Measurements from ENCODE around the gene TRERF1. TPM values are rescaled to one million over a fixed set of nuclear protein-coding genes. Genes with fewer than 3 reads are reported as not detected.

Gene TRERF1
- total and polyA plus RNA-seq, 2 of the 8 experiments (the other 6 are each of a cell fraction or from before 2014, with no cell fraction given), result 10.8 to 21.5 TPM

- H2BK15ac ChIP-seq (ENCODE audit: low read length), result no peak overlapping the region
- no peak overlapping the region for H3K27ac ChIP-seq (ENCODE audit: low read depth, low read length)
- no peak for TF ChIP-seq TAF7 (optimal IDR thresholded peaks at IDR 0.05; ENCODE audit: borderline replicate concordance, low read depth, low read length)
- TF ChIP-seq YY1 (IDR thresholded peaks at IDR 0.05; ENCODE audit: low read depth, low read length), result no peak
- no peak for TF ChIP-seq NRF1 (IDR thresholded peaks at IDR 0.05; ENCODE audit: low read depth, low read length)
- no peak for TF ChIP-seq JUND (IDR thresholded peaks at IDR 0.05; ENCODE audit: low read length)
- TF ChIP-seq, protein P1, sequence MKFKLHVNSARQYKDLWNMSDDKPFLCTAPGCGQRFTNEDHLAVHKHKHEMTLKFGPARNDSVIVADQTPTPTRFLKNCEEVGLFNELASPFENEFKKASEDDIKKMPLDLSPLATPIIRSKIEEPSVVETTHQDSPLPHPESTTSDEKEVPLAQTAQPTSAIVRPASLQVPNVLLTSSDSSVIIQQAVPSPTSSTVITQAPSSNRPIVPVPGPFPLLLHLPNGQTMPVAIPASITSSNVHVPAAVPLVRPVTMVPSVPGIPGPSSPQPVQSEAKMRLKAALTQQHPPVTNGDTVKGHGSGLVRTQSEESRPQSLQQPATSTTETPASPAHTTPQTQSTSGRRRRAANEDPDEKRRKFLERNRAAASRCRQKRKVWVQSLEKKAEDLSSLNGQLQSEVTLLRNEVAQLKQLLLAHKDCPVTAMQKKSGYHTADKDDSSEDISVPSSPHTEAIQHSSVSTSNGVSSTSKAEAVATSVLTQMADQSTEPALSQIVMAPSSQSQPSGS (IDR thresholded peaks at IDR 0.05; ENCODE audit: low read length), result no peak
- no peak for TF ChIP-seq CHD2 (IDR thresholded peaks at IDR 0.05; ENCODE audit: low read length)
- no peak for TF ChIP-seq EZH2 (IDR thresholded peaks at IDR 0.05; ENCODE audit: low read depth, low read length, severe bottlenecking)
- TF ChIP-seq, protein P2, sequence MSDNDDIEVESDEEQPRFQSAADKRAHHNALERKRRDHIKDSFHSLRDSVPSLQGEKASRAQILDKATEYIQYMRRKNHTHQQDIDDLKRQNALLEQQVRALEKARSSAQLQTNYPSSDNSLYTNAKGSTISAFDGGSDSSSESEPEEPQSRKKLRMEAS (IDR thresholded peaks at IDR 0.05), result no peak
- TF ChIP-seq TAF1 (IDR thresholded peaks at IDR 0.05; ENCODE audit: low read depth, low read length), result no peak
- no peak for TF ChIP-seq ZNF274 (IDR thresholded peaks at IDR 0.05; ENCODE audit: borderline replicate concordance, extremely low read depth, low read length)
- no peaks in the 10 kb centered on the region for H3K36me3 ChIP-seq (ENCODE audit: control insufficient read depth in 2 of 4, insufficient read depth in 4 of 4, low read length in 3 of 4)
- whole genome bisulfite sequencing, 2 experiments (ENCODE audit: extremely low coverage in 1 of 2, insufficient coverage in 1 of 2, insufficient read length in 1 of 2, insufficient replicate concordance in 2 of 2, low coverage in 1 of 2, low lambda C conversion rate in 2 of 2, missing lambda C conversion rate in 1 of 2), result 91% methylated on average over 10 of the region's 10 CpGs; no CpG with 5 or more reads in 1 of the 2 experiments
- no peaks in the 10 kb centered on the region for H3K4me1 ChIP-seq (replicated peaks in 1 of 4; ENCODE audit: control insufficient read depth in 3 of 4, insufficient read depth in 4 of 4, low read length in 3 of 4)
- H2BK12ac ChIP-seq (ENCODE audit: low read depth, low read length), result no peak overlapping the region
- H2AK5ac ChIP-seq (ENCODE audit: low read depth, low read length), result no peak overlapping the region
- H3K9me3 ChIP-seq (ENCODE audit: insufficient read depth in 2 of 2, low read depth in 1 of 2, low read length in 1 of 2), result no peaks in the 10 kb centered on the region
- H2BK120ac ChIP-seq (replicated peaks; ENCODE audit: low read depth, low read length), result no peak overlapping the region
- H4K91ac ChIP-seq (replicated peaks; ENCODE audit: insufficient read length, low read length), result no peak overlapping the region
- no peak overlapping the region for H2BK20ac ChIP-seq (ENCODE audit: low read length)
- H3K18ac ChIP-seq (ENCODE audit: extremely low read depth, low read length), result no peak overlapping the region
- no peak overlapping the region for H3K4me2 ChIP-seq (ENCODE audit: insufficient read depth in 1 of 2, low read depth in 2 of 2, low read length in 2 of 2)
- H2AFZ ChIP-seq (ENCODE audit: low read length), result no peak overlapping the region
- H4K5ac ChIP-seq (ENCODE audit: insufficient read length, low read depth, low read length), result no peak overlapping the region
- no peak overlapping the region for H3K14ac ChIP-seq (ENCODE audit: insufficient read length)
- no peak overlapping the region for H2BK5ac ChIP-seq (ENCODE audit: low read depth, low read length)
- H3K23me2 ChIP-seq (ENCODE audit: low read depth, low read length), result no peaks in the 10 kb centered on the region
- H4K20me1 ChIP-seq (replicated peaks in 1 of 2; ENCODE audit: control insufficient read depth in 1 of 2, insufficient read depth in 2 of 2, low read length in 2 of 2), result peaks cover 5 to 11% of the 10 kb centered on the region in 2 experiments
- no peak overlapping the region for H4K8ac ChIP-seq (ENCODE audit: extremely low read depth, insufficient read depth, low read length)
- peaks cover 0 to 63% of the 10 kb centered on the region in 2 experiments; a peak in 3 of 4 replicates for H3K79me2 ChIP-seq (ENCODE audit: control insufficient read depth in 1 of 2, insufficient read depth in 2 of 2, low read length in 2 of 2)
- no peaks in the 10 kb centered on the region for H3K27me3 ChIP-seq (replicated peaks in 1 of 4; ENCODE audit: control insufficient read depth in 3 of 4, extremely low read depth in 1 of 4, insufficient read depth in 3 of 4, low read length in 3 of 4)
- ChIA-PET POLR2A (ENCODE audit: partially characterized antibody) (interaction anchor here (1.2 kb wide), 1 partner anchor 10 kb away, joined by 3 read pairs; no protein-coding TSS in a partner anchor), CTCF (ENCODE audit: partially characterized antibody) (interaction anchor here (0.6 to 1.0 kb wide), 3 partner anchors 10 to 53 kb away, joined by 3 to 4 read pairs (median 3); no protein-coding TSS in a partner anchor)
- no peak overlapping the region for H3K4ac ChIP-seq (replicated peaks; ENCODE audit: insufficient read length, low read depth, low read length)
- H3K23ac ChIP-seq (ENCODE audit: insufficient read length), result no peak overlapping the region
- DNase-seq (ENCODE audit: low read depth in 1 of 2, low spot score in 2 of 2) (no peak), FAIRE-seq (no peak)
- H3K9ac ChIP-seq (replicated peaks in 1 of 4; ENCODE audit: extremely low read depth in 1 of 4, low read depth in 3 of 4, low read length in 3 of 4), result no peak overlapping the region
- H3K4me3 ChIP-seq (ENCODE audit: extremely low read depth in 1 of 4, insufficient read depth in 2 of 4, low read depth in 3 of 4, low read length in 4 of 4), result no peak overlapping the region
- H3K56ac ChIP-seq (replicated peaks; ENCODE audit: insufficient read length, low read depth, low read length), result no peak overlapping the region
- H3K79me1 ChIP-seq (ENCODE audit: low read depth, low read length), result peaks cover 28% of the 10 kb centered on the region
These were observed 76.6 kb downstream of the TRERF1 start for GRCh38 chr6:42375007-42375635.

Data from H1 (cell line).